Endodermal cell (in vitro differentiated cells): Measurements from ENCODE around the gene NOP16. TPM values are rescaled to one million over a fixed set of nuclear protein-coding genes. Genes with fewer than 3 reads are reported as not detected.
A peak's percentile ranks its signal among the peaks of the same experiment; 100 is the strongest.

Source experiments
- DNase-seq: peaks from one replicate; pipeline ENCODE4 v3.0.0-alpha.2; 2017
- H3K27ac ChIP-seq: 2 replicates; pipeline ENCODE4 v1.5.1; 2013; ENCODE audit warnings: mild to moderate bottlenecking, low read depth, low read length, moderate library complexity
- H3K27me3 ChIP-seq: 2 replicates; pipeline ENCODE4 v1.6.1; 2013; ENCODE audit warnings: mild to moderate bottlenecking, low read length, moderate library complexity; ENCODE audit not compliant: insufficient read depth, control insufficient read depth, poor library complexity, severe bottlenecking
- H3K36me3 ChIP-seq: 2 replicates; pipeline ENCODE4 v1.7.0; 2013; ENCODE audit warnings: mild to moderate bottlenecking, low read length, moderate library complexity; ENCODE audit not compliant: control insufficient read depth, insufficient read depth
- H3K4me1 ChIP-seq: one replicate; pipeline ENCODE4 v1.7.0; 2013; ENCODE audit warnings: low read length; ENCODE audit not compliant: control insufficient read depth, insufficient read depth
- H3K4me3 ChIP-seq: 2 replicates; pipeline ENCODE4 v1.5.1; 2013; ENCODE audit warnings: mild to moderate bottlenecking, low read length, moderate library complexity
- H3K9ac ChIP-seq: 2 replicates; pipeline ENCODE4 v1.6.1; 2013; ENCODE audit warnings: mild to moderate bottlenecking, low read length, moderate library complexity; ENCODE audit not compliant: poor library complexity, severe bottlenecking; ENCODE audit errors: extremely low read depth
- H3K9me3 ChIP-seq: 2 replicates; pipeline ENCODE4 v1.6.1; 2013; ENCODE audit warnings: mild to moderate bottlenecking, low read length, moderate library complexity; ENCODE audit not compliant: control insufficient read depth
- H3K27ac Mint-ChIP-seq: 2 replicates; pipeline ENCODE4 v1.8.0; 2020; ENCODE audit warnings: mixed read lengths
- H3K27me3 Mint-ChIP-seq: 2 replicates; pipeline ENCODE4 v1.8.0; 2021; ENCODE audit warnings: mild to moderate bottlenecking, mixed read lengths; ENCODE audit not compliant: insufficient read depth
- H3K36me3 Mint-ChIP-seq: 2 replicates; pipeline ENCODE4 v1.8.0; 2020; ENCODE audit warnings: low read depth, mixed read lengths
- H3K4me1 Mint-ChIP-seq: 2 replicates; pipeline ENCODE4 v1.8.0; 2020; ENCODE audit warnings: mixed read lengths
- H3K4me3 Mint-ChIP-seq: 2 replicates; pipeline ENCODE4 v1.8.0; 2020; ENCODE audit warnings: mild to moderate bottlenecking, moderate library complexity, mixed read lengths
- H3K9me3 Mint-ChIP-seq: 2 replicates; pipeline ENCODE4 v1.8.0; 2020; ENCODE audit warnings: mild to moderate bottlenecking, mixed read lengths
- WGBS, 2 experiments: methylation state at CpG; one replicate each; pipeline versions ENCODE4 v1.1.5 to v1.1.7; 2013; ENCODE audit warnings: missing lambda C conversion rate in 2 of 2, mixed read lengths in 1 of 2; ENCODE audit not compliant: insufficient coverage in 1 of 2, insufficient read length in 1 of 2; 5-methylcytosine and 5-hydroxymethylcytosine counted together
- total RNA-seq, 2 donors: library from RNA; stranded (reverse); fragmentation: NEBNext Ultra II Directional in 1 of 2; extraction: Animal tissue kit (Norgen Biotek cat#: 25700) in 1 of 2; gene quantifications; 2 replicates in 1 of 2; 3 replicates in 1 of 2; pipeline ENCODE4 v1.2.1, GENCODE V29; 2021
- TF ChIP-seq, protein P1 (sequence below): fragments of 200-600 bp; sonication (generic); conservative IDR thresholded peaks from 2 replicates; pipeline ENCODE4 v1.5.0; 2021; ENCODE audit warnings: antibody characterized with exemption, mild to moderate bottlenecking

NOP16 gene
- total RNA-seq, 2 donors from 2014 or later, result 18.6 to 31.3 TPM

- Mint-ChIP-seq H3K9me3 (no peaks in the 10 kb centered on the region), H3K27me3 (no peaks in the 10 kb centered on the region), H3K4me1 (peaks cover 10% of the 10 kb centered on the region), H3K36me3 (peaks cover 94% of the 10 kb centered on the region), H3K27ac (no peak overlapping the region), H3K4me3 (no peak overlapping the region)
- Histone ChIP-seq H3K4me1 (no peaks in the 10 kb centered on the region), H3K27ac (no peak overlapping the region), H3K36me3 (peaks cover 97% of the 10 kb centered on the region), H3K27me3 (no peaks in the 10 kb centered on the region), H3K4me3 (no peak overlapping the region), H3K9ac (no peak overlapping the region), H3K9me3 (no peaks in the 10 kb centered on the region)
- no peak for DNase-seq
- 95 to 96% methylated on average over 4 of the region's 4 CpGs for WGBS, 2 experiments
- TF ChIP-seq, protein P1, sequence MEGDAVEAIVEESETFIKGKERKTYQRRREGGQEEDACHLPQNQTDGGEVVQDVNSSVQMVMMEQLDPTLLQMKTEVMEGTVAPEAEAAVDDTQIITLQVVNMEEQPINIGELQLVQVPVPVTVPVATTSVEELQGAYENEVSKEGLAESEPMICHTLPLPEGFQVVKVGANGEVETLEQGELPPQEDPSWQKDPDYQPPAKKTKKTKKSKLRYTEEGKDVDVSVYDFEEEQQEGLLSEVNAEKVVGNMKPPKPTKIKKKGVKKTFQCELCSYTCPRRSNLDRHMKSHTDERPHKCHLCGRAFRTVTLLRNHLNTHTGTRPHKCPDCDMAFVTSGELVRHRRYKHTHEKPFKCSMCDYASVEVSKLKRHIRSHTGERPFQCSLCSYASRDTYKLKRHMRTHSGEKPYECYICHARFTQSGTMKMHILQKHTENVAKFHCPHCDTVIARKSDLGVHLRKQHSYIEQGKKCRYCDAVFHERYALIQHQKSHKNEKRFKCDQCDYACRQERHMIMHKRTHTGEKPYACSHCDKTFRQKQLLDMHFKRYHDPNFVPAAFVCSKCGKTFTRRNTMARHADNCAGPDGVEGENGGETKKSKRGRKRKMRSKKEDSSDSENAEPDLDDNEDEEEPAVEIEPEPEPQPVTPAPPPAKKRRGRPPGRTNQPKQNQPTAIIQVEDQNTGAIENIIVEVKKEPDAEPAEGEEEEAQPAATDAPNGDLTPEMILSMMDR, result no peak
Observed at GRCh38 chr5:176353533-176353932, 34.9 kb downstream of the NOP16 start.

DNA sequence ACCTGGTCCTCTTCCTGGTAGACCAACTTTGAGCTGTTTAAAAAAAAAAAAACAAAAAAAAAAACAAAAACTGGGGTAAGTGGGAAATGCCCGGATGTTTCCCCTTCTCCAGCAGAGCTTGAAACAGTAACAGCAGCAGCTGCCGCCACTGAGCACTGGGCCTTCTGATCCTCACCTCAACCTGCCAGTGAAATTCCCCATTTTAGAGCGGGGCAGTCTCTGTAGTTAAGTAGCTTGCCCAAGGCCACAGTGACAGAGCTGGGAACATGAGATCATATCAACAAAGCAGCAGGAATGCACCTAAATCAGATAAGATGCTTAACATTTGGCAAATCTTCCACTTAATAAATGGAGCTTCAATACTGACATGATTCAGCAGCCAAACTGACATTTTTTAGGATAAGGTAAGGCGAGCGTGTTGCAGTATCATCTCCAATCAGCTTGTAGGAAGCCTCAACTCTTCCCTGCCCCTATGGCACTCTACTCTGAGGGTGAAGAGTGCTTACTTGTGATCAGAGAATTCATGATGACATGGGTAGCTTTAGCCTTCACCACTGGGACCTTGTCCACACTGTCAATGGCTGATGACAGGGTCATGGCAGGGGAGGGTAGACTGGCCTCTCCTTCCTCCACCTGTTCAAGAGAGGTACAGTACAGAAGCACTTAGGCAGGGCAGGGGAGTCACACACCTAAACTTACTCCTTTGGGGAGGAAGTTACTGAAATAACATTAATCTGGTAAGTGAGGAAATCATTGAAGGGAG is 36.1 kb downstream of the NOP16 start:
- Histone ChIP-seq H3K9ac (no peak overlapping the region), H3K4me3 (no peak overlapping the region), H3K36me3 (peaks cover 97% of the 10 kb centered on the region), H3K9me3 (no peaks in the 10 kb centered on the region), H3K27me3 (no peaks in the 10 kb centered on the region), H3K4me1 (no peaks in the 10 kb centered on the region), H3K27ac (no peak overlapping the region)
- Mint-ChIP-seq H3K36me3 (peaks cover 93% of the 10 kb centered on the region), H3K9me3 (no peaks in the 10 kb centered on the region), H3K4me3 (no peak overlapping the region), H3K4me1 (peaks cover 10% of the 10 kb centered on the region), H3K27ac (no peak overlapping the region), H3K27me3 (no peaks in the 10 kb centered on the region)
- TF ChIP-seq, protein P1, result no peak
- DNase-seq, result no peak
- WGBS, 2 experiments, result 92 to 95% methylated on average over 5 of the region's 5 CpGs

DNA sequence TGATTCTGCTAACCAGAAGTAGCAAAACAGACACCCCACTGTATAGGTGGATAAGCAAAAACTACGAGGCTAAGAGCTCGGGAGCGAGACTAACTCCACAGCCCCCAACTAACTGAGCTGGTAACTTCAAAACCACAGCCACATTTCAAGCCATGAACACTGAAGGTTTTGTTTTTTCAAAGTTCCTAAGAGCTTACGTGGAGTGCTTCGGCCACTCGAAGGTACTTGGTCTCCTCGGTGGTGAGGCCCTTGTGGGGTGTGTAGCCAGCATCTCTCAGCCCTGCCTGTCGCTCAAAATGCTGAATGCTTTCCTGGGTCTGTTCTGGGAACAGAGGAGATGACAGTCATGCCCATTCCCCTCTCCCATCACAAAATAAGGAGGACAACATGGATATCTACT is 38.0 kb downstream of the NOP16 start:
- 93 to 95% methylated on average over 4 to 8 of the region's 8 CpGs for WGBS, 2 experiments
- Histone ChIP-seq H3K9ac (no peak overlapping the region), H3K4me1 (no peaks in the 10 kb centered on the region), H3K27me3 (no peaks in the 10 kb centered on the region), H3K36me3 (peaks cover 99% of the 10 kb centered on the region), H3K27ac (no peak overlapping the region), H3K9me3 (no peaks in the 10 kb centered on the region), H3K4me3 (no peak overlapping the region)
- Mint-ChIP-seq H3K4me1 (peaks cover 3% of the 10 kb centered on the region), H3K27me3 (no peaks in the 10 kb centered on the region), H3K9me3 (no peaks in the 10 kb centered on the region), H3K27ac (peak overlapping the region; percentile 2), H3K36me3 (peaks cover 88% of the 10 kb centered on the region), H3K4me3 (no peak overlapping the region)
- no peak for DNase-seq
- TF ChIP-seq, protein P1, result no peak
